ENCODE results near the gene PTPRH. TPM values are rescaled to one million over a fixed set of nuclear protein-coding genes. Genes with fewer than 3 reads are reported as not detected.
"Not testable (repeated sequence)": the region's sequence is repeated elsewhere in the genome, so short reads cannot be mapped to it uniquely, and the experiment has no call there.

PTPRH gene
- total RNA-seq, 1 experiment from 2014 or later, result 0.17 TPM

- no peak for DNase-seq (ENCODE audit: low spot score)
- Histone ChIP-seq H3K27ac (ENCODE audit: low read depth, low read length, poor library complexity, severe bottlenecking) (no peak overlapping the region), H3K9me3 (ENCODE audit: low read depth, low read length, poor library complexity, severe bottlenecking) (no peaks in the 10 kb centered on the region), H3K4me3 (ENCODE audit: low read depth, low read length, poor library complexity, severe bottlenecking) (peak overlapping the region; percentile 46), H3K4me1 (ENCODE audit: insufficient read depth, low read length, poor library complexity, severe bottlenecking) (no peaks in the 10 kb centered on the region), H3K36me3 (ENCODE audit: insufficient read depth, low read length, poor library complexity, severe bottlenecking) (no peaks in the 10 kb centered on the region), H3K27me3 (replicated peaks; ENCODE audit: insufficient read depth, low read depth, low read length, poor library complexity) (no peaks in the 10 kb centered on the region)
- ChIA-PET POLR2A (ENCODE audit: low non-redundant PET) (no interaction called here), CTCF (no interaction called here)
- TF ChIP-seq CTCF (conservative IDR thresholded peaks at IDR 0.05; ENCODE audit: low read depth, low read length) (no peak), EZH2 (IDR thresholded peaks at IDR 0.05; ENCODE audit: borderline replicate concordance, low read depth, low read length, poor library complexity, severe bottlenecking) (no peak)
- BruUV-seq (replicated peaks), result no TSS peak
- intact Hi-C loops (cut with micrococcal nuclease; ENCODE audit: unreplicated experiment), result no loop called here
Measured at GRCh38 chr19:55173186-55173713, 36.1 kb downstream of the PTPRH start.

- TF ChIP-seq EZH2 (IDR thresholded peaks at IDR 0.05; ENCODE audit: borderline replicate concordance, low read depth, low read length, poor library complexity, severe bottlenecking) (no peak), CTCF (conservative IDR thresholded peaks at IDR 0.05; ENCODE audit: low read depth, low read length) (no peak)
- no peak for DNase-seq (ENCODE audit: low spot score)
- Histone ChIP-seq H3K9me3 (ENCODE audit: low read depth, low read length, poor library complexity, severe bottlenecking) (no peaks in the 10 kb centered on the region), H3K27ac (ENCODE audit: low read depth, low read length, poor library complexity, severe bottlenecking) (no peak overlapping the region), H3K27me3 (replicated peaks; ENCODE audit: insufficient read depth, low read depth, low read length, poor library complexity) (no peaks in the 10 kb centered on the region), H3K4me1 (ENCODE audit: insufficient read depth, low read length, poor library complexity, severe bottlenecking) (no peaks in the 10 kb centered on the region), H3K4me3 (ENCODE audit: low read depth, low read length, poor library complexity, severe bottlenecking) (no peak overlapping the region), H3K36me3 (ENCODE audit: insufficient read depth, low read length, poor library complexity, severe bottlenecking) (no peaks in the 10 kb centered on the region)
- POLR2A ChIA-PET (ENCODE audit: low non-redundant PET), result no interaction called here
- intact Hi-C loops (cut with micrococcal nuclease; ENCODE audit: unreplicated experiment), result no loop called here
- CTCF ChIA-PET, result no interaction called here
- BruUV-seq (replicated peaks), result no TSS peak
Measured at GRCh38 chr19:55172741-55173140, 36.6 kb downstream of the PTPRH start.

- H3K9me3 ChIP-seq (ENCODE audit: low read depth, low read length, poor library complexity, severe bottlenecking); intact Hi-C loops (cut with micrococcal nuclease; ENCODE audit: unreplicated experiment); H3K4me1 ChIP-seq (ENCODE audit: insufficient read depth, low read length, poor library complexity, severe bottlenecking); H3K27ac ChIP-seq (ENCODE audit: low read depth, low read length, poor library complexity, severe bottlenecking); CTCF ChIA-PET; BruUV-seq (replicated peaks); DNase-seq (ENCODE audit: low spot score); H3K27me3 ChIP-seq (replicated peaks; ENCODE audit: insufficient read depth, low read depth, low read length, poor library complexity); H3K4me3 ChIP-seq (ENCODE audit: low read depth, low read length, poor library complexity, severe bottlenecking); POLR2A ChIA-PET (ENCODE audit: low non-redundant PET); H3K36me3 ChIP-seq (ENCODE audit: insufficient read depth, low read length, poor library complexity, severe bottlenecking): not testable (repeated sequence)
Measured at GRCh38 chr19:55172318-55172717, 37.0 kb downstream of the PTPRH start.

- ChIA-PET CTCF (interaction anchor here (0.6 kb wide), 1 partner anchor 247 kb away, joined by 3 read pairs; no protein-coding TSS in a partner anchor), POLR2A (ENCODE audit: low non-redundant PET) (interaction anchor here (0.6 kb wide), 1 partner anchor 109 kb away, joined by 3 read pairs; no protein-coding TSS in a partner anchor)
- no peak overlapping the region for H3K27ac ChIP-seq (ENCODE audit: low read depth, low read length, poor library complexity, severe bottlenecking)
- H3K27me3 ChIP-seq (replicated peaks; ENCODE audit: insufficient read depth, low read depth, low read length, poor library complexity), result no peaks in the 10 kb centered on the region
- H3K4me3 ChIP-seq (ENCODE audit: low read depth, low read length, poor library complexity, severe bottlenecking), result no peak overlapping the region
- BruUV-seq (replicated peaks), result no TSS peak
- no peak for TF ChIP-seq EZH2 (IDR thresholded peaks at IDR 0.05; ENCODE audit: borderline replicate concordance, low read depth, low read length, poor library complexity, severe bottlenecking)
- TF ChIP-seq CTCF (conservative IDR thresholded peaks at IDR 0.05; ENCODE audit: low read depth, low read length), result no peak
- intact Hi-C loops (cut with micrococcal nuclease; ENCODE audit: unreplicated experiment), result no loop called here
- DNase-seq (ENCODE audit: low spot score), result no peak
- H3K36me3 ChIP-seq (ENCODE audit: insufficient read depth, low read length, poor library complexity, severe bottlenecking), result no peaks in the 10 kb centered on the region
- H3K9me3 ChIP-seq (ENCODE audit: low read depth, low read length, poor library complexity, severe bottlenecking), result no peaks in the 10 kb centered on the region
- no peaks in the 10 kb centered on the region for H3K4me1 ChIP-seq (ENCODE audit: insufficient read depth, low read length, poor library complexity, severe bottlenecking)
Measured at GRCh38 chr19:55171440-55171839, 37.9 kb downstream of the PTPRH start.

Data from A673 (cell line).